H1 (cell line): Measurements from ENCODE around the gene OTOP3. TPM values are rescaled to one million over a fixed set of nuclear protein-coding genes. Genes with fewer than 3 reads are reported as not detected.
A peak's percentile ranks its signal among the peaks of the same experiment; 100 is the strongest.

Experiments
- CBX8 ChIP-seq: fragments of 300-800, 300-1000 bp; sonication (generic); IDR thresholded peaks from 2 replicates; pipeline ENCODE4 v1.7.1; 2016; ENCODE audit warnings: low read depth, low read length, borderline replicate concordance
- CEBPB ChIP-seq: IDR thresholded peaks from 2 replicates; pipeline ENCODE4 v1.6.1; 2012; ENCODE audit warnings: low read depth, low read length
- CHD1 ChIP-seq: IDR thresholded peaks from 2 replicates; pipeline ENCODE4 v1.6.1; 2012; ENCODE audit warnings: low read depth, low read length, improper control_type of control experiment
- CREB1 ChIP-seq: IDR thresholded peaks from 2 replicates; pipeline ENCODE4 v1.6.1; 2012; ENCODE audit warnings: inconsistent platforms
- CTBP2 ChIP-seq: IDR thresholded peaks from 2 replicates; pipeline ENCODE4 v1.7.0; 2011; ENCODE audit warnings: borderline replicate concordance, mild to moderate bottlenecking, moderate library complexity, mixed read lengths, low read length; ENCODE audit not compliant: insufficient read depth, insufficient read length
- EGR1 ChIP-seq: IDR thresholded peaks from 2 replicates; pipeline ENCODE4 v1.6.1; 2011; ENCODE audit warnings: low read depth, low read length, borderline replicate concordance
- EP300 ChIP-seq, 2 experiments: IDR thresholded peaks; 1 replicate in 1 of 2; 2 replicates in 1 of 2; pipeline ENCODE4 v1.6.1; 2011 to 2012; ENCODE audit warnings: low read depth in 2 of 2, low read length in 2 of 2, mild to moderate bottlenecking in 2 of 2, borderline replicate concordance in 1 of 2, inconsistent platforms in 1 of 2, moderate library complexity in 1 of 2
- FOSL1 ChIP-seq: IDR thresholded peaks from 2 replicates; pipeline ENCODE4 v1.6.1; 2011; ENCODE audit warnings: mild to moderate bottlenecking, low read depth, low read length, moderate library complexity; ENCODE audit not compliant: insufficient read depth
- HDAC2 ChIP-seq, 2 experiments: fragments of 300-600 bp in 1 of 2; sonication (generic) in 1 of 2; IDR thresholded peaks; 2 replicates each; pipeline ENCODE4 v1.6.1; 2011 to 2012; ENCODE audit warnings: low read depth in 2 of 2, low read length in 2 of 2, mild to moderate bottlenecking in 2 of 2, moderate library complexity in 2 of 2, borderline replicate concordance in 1 of 2, inconsistent platforms in 1 of 2
- JUND ChIP-seq: IDR thresholded peaks from 2 replicates; pipeline ENCODE4 v1.6.1; 2011; ENCODE audit warnings: mild to moderate bottlenecking, improper control_type of control experiment, low read length
- KDM4A ChIP-seq: IDR thresholded peaks from one replicate; pipeline ENCODE4 v1.7.1; 2012; ENCODE audit warnings: low read depth, mild to moderate bottlenecking, moderate library complexity, low read length, inconsistent platforms; ENCODE audit not compliant: severe bottlenecking
- MAFK ChIP-seq: IDR thresholded peaks from 2 replicates; pipeline ENCODE4 v1.6.1; 2012; ENCODE audit warnings: low read depth, mild to moderate bottlenecking, improper control_type of control experiment, low read length
- NRF1 ChIP-seq: IDR thresholded peaks from 2 replicates; pipeline ENCODE4 v1.6.1; 2011; ENCODE audit warnings: mild to moderate bottlenecking, low read depth, low read length, improper control_type of control experiment
- RNF2 ChIP-seq: fragments of 200-900, 300-1000 bp; sonication (generic); IDR thresholded peaks from 2 replicates; pipeline ENCODE4 v1.7.1; 2016; ENCODE audit warnings: borderline replicate concordance, low read depth, mild to moderate bottlenecking, antibody characterized with exemption, low read length; ENCODE audit not compliant: poor library complexity, severe bottlenecking; ENCODE audit errors: missing control alignments
- SIN3A ChIP-seq, 2 experiments: IDR thresholded peaks in 1 of 2; conservative IDR thresholded peaks in 1 of 2; 2 replicates each; pipeline ENCODE4 v1.6.1; 2011 to 2012; ENCODE audit warnings: low read length in 2 of 2, improper control_type of control experiment in 1 of 2, low read depth in 1 of 2, mild to moderate bottlenecking in 1 of 2
- SP2 ChIP-seq: IDR thresholded peaks from 2 replicates; pipeline ENCODE4 v1.6.1; 2012; ENCODE audit warnings: mild to moderate bottlenecking, low read length, inconsistent platforms
- TBP ChIP-seq: IDR thresholded peaks from 2 replicates; pipeline ENCODE4 v1.6.1; 2011; ENCODE audit warnings: low read depth, low read length, improper control_type of control experiment
- YY1 ChIP-seq: IDR thresholded peaks from 2 replicates; pipeline ENCODE4 v1.6.1; 2011; ENCODE audit warnings: low read depth, mild to moderate bottlenecking, low read length
- polyA plus RNA-seq, 7 experiments: library from polyadenylated mRNA; depleted of rRNA in 3 of 7; stranded (reverse) in 5 of 7; unstranded in 2 of 7; fragments of >200 nt in 5 of 7; fragments of 200-250 nt in 2 of 7; gene quantifications; 1 replicate in 5 of 7; 2 replicates in 1 of 7; 4 replicates in 1 of 7; pipeline versions ENCODE4 v1.2.1 to v1.2.3, GENCODE V29; 2011 to 2013; ENCODE audit warnings: missing spikeins in 2 of 7, mixed read lengths in 2 of 7
- total RNA-seq: library from RNA; stranded (reverse); fragmentation: NEBNext Ultra II Directional; extraction: Animal tissue kit (Norgen Biotek cat#: 25700); gene quantifications from 2 replicates; pipeline ENCODE4 v1.2.1, GENCODE V29; 2021
- TF ChIP-seq, protein P1 (sequence below): IDR thresholded peaks from 2 replicates; pipeline ENCODE4 v1.6.1; 2011; ENCODE audit warnings: low read depth, mild to moderate bottlenecking, low read length; ENCODE audit not compliant: insufficient read depth

OTOP3 gene
- total and polyA plus RNA-seq, 2 of the 8 experiments (the other 6 are each of a cell fraction or from before 2014, with no cell fraction given), result 0.05 TPM; not detected in 1

DNA sequence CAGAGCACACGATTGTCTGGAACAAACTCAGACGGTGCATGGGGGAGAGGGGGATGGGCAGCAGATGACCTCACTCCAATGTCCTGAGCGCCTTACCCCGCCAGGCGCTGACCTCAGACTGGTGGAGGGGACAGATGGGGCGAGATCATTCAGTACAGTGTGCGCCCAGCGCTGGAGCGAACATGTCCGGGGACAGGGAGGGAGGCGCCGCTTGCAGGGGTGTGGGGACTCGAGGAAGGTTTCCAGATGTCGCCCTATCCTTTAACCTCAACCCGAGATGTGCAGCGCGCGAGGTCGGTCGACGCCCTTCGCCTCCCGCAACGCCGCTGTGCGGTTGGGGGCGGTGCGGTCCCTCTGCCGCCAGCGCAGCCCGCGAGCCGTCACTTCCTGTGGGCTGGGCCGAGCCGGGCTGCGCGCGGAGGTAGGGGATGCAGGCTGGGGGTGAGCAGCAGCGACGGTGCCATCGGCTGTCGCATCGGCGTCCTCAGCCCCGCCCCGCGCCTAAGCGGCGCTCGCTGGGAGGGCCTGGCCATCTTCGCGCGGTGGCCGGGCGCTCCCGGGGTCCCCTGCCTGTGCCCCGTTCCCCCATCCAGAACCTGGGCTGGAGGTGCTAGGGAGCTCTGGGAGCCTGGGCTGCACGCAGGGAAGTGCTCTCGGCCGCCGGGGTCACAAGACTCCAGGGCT lies 46.4 kb downstream of the OTOP3 start (continued):
- TF ChIP-seq JUND (peak; percentile 92), HDAC2 (IDR thresholded peaks at IDR 0.05; ENCODE audit: borderline replicate concordance in 1 of 2, low read depth in 2 of 2, low read length in 2 of 2) (peak in 1 of 2 experiments; percentile 86; a peak in 1 of 4 replicates), CHD1 (no peak), CBX8 (no peak), TBP (peak; percentile 40; the same call in 1 of the 2 replicates), CREB1 (peak; percentile 78), MAFK (no peak), EGR1 (no peak), CTBP2 (peak; percentile 81), NRF1 (0 out of 2 replicates have a peak, but pooled peaks have one; percentile 5), SIN3A (conservative IDR thresholded peaks at IDR 0.05 in 1 of 2, IDR thresholded peaks at IDR 0.05 in 1 of 2; ENCODE audit: low read depth in 1 of 2, low read length in 2 of 2) (0 out of 4 replicates have a peak, but pooled peaks have one; percentile 29 to 60), YY1 (no peak; the same call in 1 of the 2 replicates), EP300 (IDR thresholded peaks at IDR 0.05; ENCODE audit: borderline replicate concordance in 1 of 2, low read depth in 2 of 2, low read length in 2 of 2) (peak in 1 of 2 experiments; percentile 46; a peak in 1 of 3 replicates), RNF2 (no peak), KDM4A (peak; percentile 96), FOSL1 (no peak), CEBPB (no peak), SP2 (no peak)
- TF ChIP-seq, protein P1, sequence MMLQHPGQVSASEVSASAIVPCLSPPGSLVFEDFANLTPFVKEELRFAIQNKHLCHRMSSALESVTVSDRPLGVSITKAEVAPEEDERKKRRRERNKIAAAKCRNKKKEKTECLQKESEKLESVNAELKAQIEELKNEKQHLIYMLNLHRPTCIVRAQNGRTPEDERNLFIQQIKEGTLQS, result no peak
